ENCODE results near the gene UQCC3. TPM values are rescaled to one million over a fixed set of nuclear protein-coding genes. Genes with fewer than 3 reads are reported as not detected.
A peak's percentile ranks its signal among the peaks of the same experiment; 100 is the strongest.
"Not testable (repeated sequence)": the region's sequence is repeated elsewhere in the genome, so short reads cannot be mapped to it uniquely, and the experiment has no call there.

The UQCC3 gene
- total RNA-seq, 1 donor from 2014 or later = 7.4 TPM

DNA sequence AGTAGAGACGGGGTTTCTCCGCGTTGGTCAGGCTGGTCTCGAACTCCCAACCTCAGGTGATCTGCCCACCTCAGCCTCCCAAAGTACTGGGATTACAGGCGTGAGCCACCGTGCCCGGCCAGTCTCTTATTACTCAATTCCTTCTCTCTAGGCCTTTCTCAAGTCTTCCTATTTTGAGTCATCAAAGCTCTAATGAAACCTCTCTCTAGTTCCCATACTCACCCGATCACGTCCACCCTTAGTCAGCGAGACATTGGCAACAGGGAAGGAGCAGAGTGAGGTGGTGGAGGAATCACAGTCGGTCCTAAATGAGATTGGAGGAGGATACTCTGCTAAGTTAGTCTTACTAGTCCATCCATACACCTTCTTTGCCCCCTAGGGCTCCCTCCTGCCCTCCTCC lies 30.8 kb downstream of the UQCC3 start:
- no peak for DNase-seq (ENCODE audit: low spot score)

GRCh38 chr11:62703921-62704320 lies 32.4 kb downstream of the UQCC3 start:
- DNase-seq (ENCODE audit: low spot score) = not testable (repeated sequence)

GRCh38 chr11:62705413-62705812 lies 33.9 kb downstream of the UQCC3 start:
- DNase-seq (ENCODE audit: low spot score) = no peak

GRCh38 chr11:62705880-62706849 lies 34.7 kb downstream of the UQCC3 start:
- peak; percentile 99 for DNase-seq (ENCODE audit: low spot score)

- DNase-seq (ENCODE audit: low spot score) = no peak
These were observed 35.4 kb downstream of the UQCC3 start for GRCh38 chr11:62706850-62707247.

DNA sequence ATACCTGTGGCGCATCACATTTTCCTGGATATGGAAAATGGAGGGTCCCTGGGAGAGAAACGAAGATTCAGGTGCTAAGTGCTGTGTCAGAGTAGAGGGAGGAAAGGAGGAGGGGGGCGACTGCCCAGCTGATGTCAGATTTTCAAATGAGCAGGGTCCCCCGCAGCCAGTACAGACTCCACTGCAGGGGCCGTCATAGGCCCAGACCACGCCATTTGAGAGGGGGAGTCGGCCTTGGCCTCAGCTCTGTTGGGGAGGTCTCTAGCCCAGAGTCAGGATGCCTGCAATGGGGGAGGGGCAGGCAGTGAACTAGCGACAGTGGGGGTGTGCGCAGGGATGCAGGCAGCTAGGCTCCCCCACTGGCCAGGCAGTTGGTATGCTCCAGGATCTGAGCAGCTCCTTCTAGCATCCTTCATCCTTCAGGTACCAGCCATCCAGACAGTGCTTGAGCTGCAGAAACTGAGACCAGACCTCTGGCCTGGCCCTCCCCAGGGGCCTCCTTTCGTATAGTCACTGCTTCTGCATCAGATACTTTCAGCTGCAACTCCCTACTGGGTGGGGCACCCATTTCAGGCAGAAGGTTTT lies 35.9 kb downstream of the UQCC3 start, which contains the start of the genes BSCL2 and GNG3:
TSS of gene BSCL2 (minus strand) at position 148 of the 585 bp plus-strand sequence. CDS start 229 bp downstream, outside the sequence.
TSS of gene GNG3 (plus strand) at position 400 of the 585 bp plus-strand sequence. CDS start 620 bp downstream, outside the sequence.
- DNase-seq (ENCODE audit: low spot score) = no peak

- no peak for DNase-seq (ENCODE audit: low spot score)
These were observed 36.9 kb downstream of the UQCC3 start for GRCh38 chr11:62708392-62708791.

DNA sequence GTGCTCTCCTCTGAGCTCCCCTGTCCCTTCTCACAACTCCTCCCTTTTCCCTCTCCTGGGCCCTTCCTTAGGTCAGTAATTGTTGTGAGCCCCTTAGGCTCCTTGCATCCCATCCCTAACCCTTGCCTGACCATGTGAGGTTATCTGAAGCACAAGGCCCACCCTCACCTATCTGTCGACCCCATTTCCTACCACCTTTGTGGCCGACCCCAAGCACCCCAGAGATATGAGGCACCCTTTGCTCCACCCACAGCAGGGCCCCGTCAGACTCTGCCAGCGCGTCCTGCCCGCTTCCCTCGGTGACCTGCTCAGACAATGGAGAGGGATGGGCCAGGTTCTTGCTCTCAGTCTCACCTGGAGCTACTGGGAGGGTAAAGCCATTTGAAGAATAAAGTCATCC lies 37.3 kb downstream of the UQCC3 start:
- DNase-seq (ENCODE audit: low spot score) = no peak

DNA sequence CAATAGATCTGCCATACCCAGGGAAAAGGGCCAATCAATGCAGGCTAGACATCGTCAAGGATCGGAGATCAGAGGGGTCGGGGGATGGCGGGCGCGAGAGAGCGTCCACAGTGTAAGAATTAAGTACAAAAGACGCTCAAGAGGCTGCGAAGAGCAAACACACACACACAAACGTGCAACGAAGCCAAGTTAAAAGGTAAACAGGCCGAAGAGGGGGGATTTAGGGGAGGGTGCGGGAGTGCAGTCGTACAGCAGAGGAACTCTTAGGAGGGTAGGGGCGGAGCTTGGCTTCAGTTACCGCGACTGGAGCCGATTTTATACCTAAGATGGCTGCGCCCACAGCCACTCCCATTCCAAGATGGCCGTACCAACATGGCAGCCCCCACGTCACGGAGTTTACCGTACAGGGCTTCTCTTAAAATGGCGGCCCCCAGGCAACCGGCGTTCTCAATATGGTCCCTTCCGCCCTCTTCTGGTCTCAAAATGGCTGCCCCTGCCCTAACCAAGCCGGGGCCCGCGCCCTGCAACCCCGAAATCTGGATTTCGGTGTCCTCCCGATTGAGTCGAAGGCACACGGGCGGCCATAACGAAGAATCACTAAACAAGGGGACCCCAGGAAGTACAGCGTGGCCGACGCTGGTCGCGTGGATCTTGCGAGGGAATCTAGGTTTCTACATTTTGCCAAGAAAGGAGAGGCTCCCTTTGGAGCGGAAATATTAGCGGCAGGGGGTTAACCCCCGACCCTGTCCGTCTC lies 38.0 kb downstream of the UQCC3 start:
- DNase-seq (ENCODE audit: low spot score) = peak; percentile 97

GRCh38 chr11:62710001-62710345 lies 38.5 kb downstream of the UQCC3 start:
- DNase-seq (ENCODE audit: low spot score) = no peak

- DNase-seq (ENCODE audit: low spot score) = no peak
These were observed 40.9 kb downstream of the UQCC3 start for GRCh38 chr11:62712276-62712812.

GRCh38 chr11:62712861-62713260 lies 41.4 kb downstream of the UQCC3 start:
- DNase-seq (ENCODE audit: low spot score) = no peak

GRCh38 chr11:62713343-62713742 lies 41.9 kb downstream of the UQCC3 start:
- DNase-seq (ENCODE audit: low spot score) = no peak

DNA sequence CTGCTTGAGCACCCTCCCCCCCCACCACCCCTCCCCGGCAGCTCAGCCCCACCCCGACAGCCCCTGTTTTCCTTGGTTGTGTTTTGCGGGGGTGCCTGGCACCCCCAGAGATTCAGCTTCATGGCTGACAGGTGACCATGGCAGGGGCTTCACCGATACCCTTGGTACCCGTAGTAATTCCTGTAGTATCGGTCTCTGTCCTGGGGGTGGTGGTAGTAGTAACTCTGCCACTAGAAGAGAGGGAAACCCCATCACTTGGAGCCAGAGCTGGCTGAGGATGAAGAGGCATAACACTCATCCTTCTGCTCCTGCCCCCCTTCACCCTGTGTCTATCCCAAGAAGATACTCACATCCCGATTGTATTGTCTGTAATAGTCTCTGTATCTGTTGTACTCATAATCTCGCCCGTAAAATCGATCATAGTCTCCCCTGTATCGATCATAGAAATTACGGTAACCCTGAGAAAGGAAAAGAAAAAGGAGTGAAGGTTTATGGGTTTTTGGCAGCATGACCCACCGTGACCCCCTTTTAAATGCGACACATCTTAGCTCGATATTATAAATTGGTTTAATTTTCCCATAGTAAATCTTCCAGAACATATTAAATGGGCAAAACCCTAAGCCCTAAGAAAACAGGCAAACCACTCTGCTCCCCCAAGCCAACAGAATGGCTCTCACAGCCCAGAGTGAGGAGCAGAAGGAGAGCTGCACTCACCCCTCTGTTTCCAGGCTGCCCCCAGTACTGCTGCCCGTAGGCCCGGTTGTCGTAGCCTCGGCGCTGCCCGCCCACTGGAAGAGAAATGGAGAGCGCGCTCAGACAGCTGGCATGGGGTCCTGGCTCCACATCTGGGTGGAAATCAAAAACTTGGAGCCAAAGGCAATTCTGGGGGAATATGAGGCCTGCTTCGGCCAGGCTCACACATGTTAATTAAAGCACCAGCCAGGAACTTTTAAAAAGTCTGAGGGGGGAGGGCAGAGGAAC lies 44.0 kb downstream of the UQCC3 start:
- peak; percentile 37 for DNase-seq (ENCODE audit: low spot score)

GRCh38 chr11:62716206-62716605 lies 44.7 kb downstream of the UQCC3 start:
- DNase-seq (ENCODE audit: low spot score) = no peak

DNA sequence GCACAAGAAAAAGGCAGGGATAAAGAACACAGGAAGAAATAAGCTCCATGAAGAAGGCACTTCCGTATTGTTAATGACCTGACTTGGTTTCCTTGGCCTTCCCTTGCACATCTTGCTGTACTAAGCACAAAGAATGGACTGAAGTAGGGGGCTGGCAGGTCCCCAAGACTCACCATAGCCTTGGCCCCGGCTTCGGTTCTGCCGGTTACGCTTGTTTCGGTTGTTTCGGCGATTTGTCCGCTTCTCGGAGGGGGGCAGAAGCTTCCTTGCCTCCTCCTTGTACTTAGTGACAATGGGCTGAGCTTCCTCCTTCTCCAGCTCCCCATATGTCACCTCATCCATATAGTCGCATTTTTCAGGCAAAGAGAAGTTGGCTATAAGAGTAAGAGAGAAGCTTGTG lies 45.3 kb downstream of the UQCC3 start:
- peak; percentile 76 for DNase-seq (ENCODE audit: low spot score)

DNA sequence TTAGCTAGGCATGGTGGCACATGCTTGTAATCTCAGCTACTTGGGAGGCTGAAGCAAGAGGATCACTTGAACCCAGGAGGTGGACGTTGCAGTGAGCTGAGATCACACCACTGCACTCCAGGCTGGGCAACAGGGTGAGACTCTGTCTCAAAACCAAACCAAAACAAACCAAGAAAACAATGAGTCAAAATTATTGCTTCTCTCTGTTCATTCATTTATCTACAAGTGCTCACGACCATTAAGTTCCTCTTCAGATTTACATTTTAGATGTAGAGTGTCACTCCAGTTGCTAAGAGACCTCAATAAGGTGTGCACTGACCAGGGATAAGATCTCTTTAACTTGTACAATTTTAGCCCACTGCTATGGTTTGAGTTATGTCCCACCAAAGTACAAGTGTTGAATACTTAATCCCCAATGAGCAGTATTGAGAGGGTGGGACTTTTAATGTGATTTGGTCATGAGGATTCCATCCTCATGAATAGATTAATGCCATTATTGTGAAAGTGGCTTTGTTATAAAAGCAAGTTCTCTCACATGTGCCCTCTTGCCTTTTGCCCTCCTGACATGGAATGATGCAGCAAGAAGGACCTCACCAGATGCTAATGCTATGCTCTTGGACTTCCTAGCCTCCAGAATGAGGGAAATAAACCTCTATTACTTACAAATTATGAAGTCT lies 48.0 kb downstream of the UQCC3 start:
- DNase-seq (ENCODE audit: low spot score) = no peak

- DNase-seq (ENCODE audit: low spot score) = no peak
These were observed 50.5 kb downstream of the UQCC3 start for GRCh38 chr11:62721994-62722393.
